Measurements from ENCODE around the gene MGME1.
"Not testable (repeated sequence)": the region's sequence is repeated elsewhere in the genome, so short reads cannot be mapped to it uniquely, and the experiment has no call there.

Gene MGME1

GRCh38 chr20:18027011-18027410, 58.2 kb downstream of the MGME1 start:
- DNase-seq: not testable (repeated sequence)

- no peak for DNase-seq
Measured at GRCh38 chr20:18030020-18030419, 61.2 kb downstream of the MGME1 start.

- no peak for DNase-seq
Measured at GRCh38 chr20:18031050-18031449, 62.2 kb downstream of the MGME1 start.

- no peak for DNase-seq
Measured at GRCh38 chr20:18031888-18032509, 63.2 kb downstream of the MGME1 start.

- no peak for DNase-seq
Measured at GRCh38 chr20:18032977-18033892, 64.4 kb downstream of the MGME1 start.

- no peak for DNase-seq
Measured at GRCh38 chr20:18034039-18034438, 65.2 kb downstream of the MGME1 start.

GRCh38 chr20:18039063-18039462, 70.2 kb downstream of the MGME1 start:
- no peak for DNase-seq

Measured in effector CD8-positive, alpha-beta T cell (primary cell).